GM18498 (cell line): ENCODE results near the gene SLC7A1.

ENCODE experiments used
- ATAC-seq: cut with Tn5 transposase; IDR thresholded peaks from one replicate; pipeline ENCODE4 v1.9.1; 2021; ENCODE audit warnings: mild to moderate bottlenecking, moderate library complexity; ENCODE audit not compliant: unreplicated experiment

SLC7A1 gene

GRCh38 chr13:29465741-29466293, 129.7 kb downstream of the SLC7A1 start:
- ATAC-seq = no peak

GRCh38 chr13:29464105-29464679, 131.3 kb downstream of the SLC7A1 start:
- ATAC-seq = no peak

DNA sequence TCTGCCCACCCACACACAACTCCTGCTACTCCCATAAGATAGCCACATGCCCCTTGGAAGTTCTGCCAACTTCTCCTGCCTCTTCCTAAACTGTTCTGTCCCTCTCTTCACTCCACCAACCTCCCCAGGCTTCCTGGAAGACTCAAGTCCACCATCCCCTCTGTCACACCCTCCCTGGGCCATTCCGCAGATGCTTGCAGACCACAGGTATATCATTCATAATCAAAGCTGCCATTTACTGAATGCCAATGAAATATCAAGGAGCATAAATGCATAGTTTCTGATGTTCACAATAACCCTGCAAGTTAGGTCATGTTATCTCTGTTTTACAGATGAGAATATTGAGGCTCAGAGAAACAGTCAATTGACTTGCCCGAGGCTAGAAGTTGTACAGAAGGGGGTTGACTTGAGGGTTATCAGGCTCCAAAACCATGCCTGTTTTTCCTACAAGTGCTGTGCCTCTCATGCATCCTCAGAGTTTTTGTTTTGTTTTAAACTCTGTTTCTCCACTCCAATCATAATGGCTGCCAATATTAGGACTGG, 135.6 kb downstream of the SLC7A1 start:
- ATAC-seq = no peak
